ENCODE results near the gene FANCI.
A peak's percentile ranks its signal among the peaks of the same experiment; 100 is the strongest.

FANCI gene

GRCh38 chr15:89356634-89357298 lies 113.0 kb downstream of the FANCI start:
- Histone ChIP-seq H3K4me3 (ENCODE audit: low read depth, low read length) (no peak overlapping the region), H3K27me3 (ENCODE audit: insufficient read depth, low read depth, severe bottlenecking) (peaks cover 5% of the 10 kb centered on the region)
- DNase-seq = peak; percentile 48

GRCh38 chr15:89358435-89358754 lies 114.6 kb downstream of the FANCI start:
- no peak for DNase-seq
- no peak for TF ChIP-seq CTCF (IDR thresholded peaks at IDR 0.05; ENCODE audit: low read depth, low read length)
- peaks cover 6% of the 10 kb centered on the region for H3K9me3 ChIP-seq (ENCODE audit: severe bottlenecking)
- peak overlapping the region; percentile 40 for H3K4me3 ChIP-seq (ENCODE audit: low read depth, low read length)
- H3K27me3 ChIP-seq (ENCODE audit: insufficient read depth, low read depth, severe bottlenecking) = peaks cover 5% of the 10 kb centered on the region
- peaks cover 4% of the 10 kb centered on the region; the same call in 1 of the 2 replicates for H3K36me3 ChIP-seq
- peak overlapping the region; percentile 91 for H3K27ac ChIP-seq

More at GRCh38 chr15:89356634-89357298, 113.0 kb downstream of the FANCI start:
- Histone ChIP-seq H3K9me3 (ENCODE audit: severe bottlenecking) (peaks cover 6% of the 10 kb centered on the region), H3K36me3 (no peaks in the 10 kb centered on the region), H3K27ac (peak overlapping the region; percentile 31; the same call in 1 of the 2 replicates)
- peak; percentile 47; the same call in 1 of the 2 replicates for TF ChIP-seq CTCF (IDR thresholded peaks at IDR 0.05; ENCODE audit: low read depth, low read length)

GRCh38 chr15:89358755-89359439 lies 115.1 kb downstream of the FANCI start:
- H3K27ac ChIP-seq = peak overlapping the region; percentile 91
- peaks cover 5% of the 10 kb centered on the region for H3K27me3 ChIP-seq (ENCODE audit: insufficient read depth, low read depth, severe bottlenecking)
- TF ChIP-seq CTCF (IDR thresholded peaks at IDR 0.05; ENCODE audit: low read depth, low read length) = peak; percentile 87
- peaks cover 6% of the 10 kb centered on the region for H3K36me3 ChIP-seq
- DNase-seq = peak; percentile 76
- peak overlapping the region; percentile 40 for H3K4me3 ChIP-seq (ENCODE audit: low read depth, low read length)
- H3K9me3 ChIP-seq (ENCODE audit: severe bottlenecking) = peaks cover 6% of the 10 kb centered on the region

GRCh38 chr15:89359471-89360293 lies 115.9 kb downstream of the FANCI start:
- Histone ChIP-seq H3K36me3 (peaks cover 13% of the 10 kb centered on the region), H3K27ac (peak overlapping the region; percentile 91), H3K27me3 (ENCODE audit: insufficient read depth, low read depth, severe bottlenecking) (peaks cover 5% of the 10 kb centered on the region), H3K4me3 (ENCODE audit: low read depth, low read length) (peak overlapping the region; percentile 40), H3K9me3 (ENCODE audit: severe bottlenecking) (peaks cover 6% of the 10 kb centered on the region)
- TF ChIP-seq CTCF (IDR thresholded peaks at IDR 0.05; ENCODE audit: low read depth, low read length) = no peak
- DNase-seq = no peak

GRCh38 chr15:89360294-89360971 lies 116.7 kb downstream of the FANCI start:
- Histone ChIP-seq H3K27me3 (ENCODE audit: insufficient read depth, low read depth, severe bottlenecking) (peaks cover 5% of the 10 kb centered on the region), H3K9me3 (ENCODE audit: severe bottlenecking) (peaks cover 4% of the 10 kb centered on the region), H3K36me3 (peaks cover 21% of the 10 kb centered on the region), H3K27ac (peak overlapping the region; percentile 92), H3K4me3 (ENCODE audit: low read depth, low read length) (no peak overlapping the region)
- no peak for TF ChIP-seq CTCF (IDR thresholded peaks at IDR 0.05; ENCODE audit: low read depth, low read length)
- DNase-seq = no peak

All from WERI-Rb-1 (cell line).